Measurements from ENCODE around the gene PHAF1.

Gene PHAF1

GRCh38 chr16:67104845-67105244 lies 4.9 kb upstream of the PHAF1 start:
- Histone ChIP-seq H3K36me3 (ENCODE audit: control insufficient read depth, insufficient read depth, low read length) (peaks cover 33% of the 10 kb centered on the region), H3K4me3 (ENCODE audit: extremely low read depth, insufficient read depth, low read length, poor library complexity, severe bottlenecking) (no peak overlapping the region), H3K4me1 (ENCODE audit: control insufficient read depth, insufficient read depth, low read length, poor library complexity, severe bottlenecking) (peaks cover 7% of the 10 kb centered on the region), H3K9me3 (ENCODE audit: control insufficient read depth, low read length) (no peaks in the 10 kb centered on the region), H3K27ac (ENCODE audit: low read depth, low read length, severe bottlenecking) (no peak overlapping the region)
- WGBS, 2 experiments (ENCODE audit: insufficient coverage in 2 of 2), result 97 to 100% methylated on average over 3 of the region's 6 CpGs

DNA sequence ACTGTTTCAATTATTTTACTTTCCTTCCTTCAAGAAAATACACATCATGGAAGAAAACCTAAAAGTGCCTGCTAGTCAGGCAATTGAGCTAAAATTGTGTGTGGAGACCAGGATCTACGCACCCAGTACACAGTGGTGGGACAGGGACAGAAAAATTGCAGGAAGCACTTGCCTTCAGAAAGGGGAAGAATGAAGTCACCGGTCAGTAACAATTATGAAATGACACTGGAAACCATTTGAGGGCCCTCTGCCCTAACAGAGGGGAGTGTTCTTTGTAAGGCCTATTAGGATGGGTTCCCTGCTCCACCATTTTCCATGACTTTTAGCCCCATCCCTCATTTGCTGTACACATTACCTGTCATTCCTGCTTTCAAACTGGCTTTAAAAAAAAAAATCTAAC lies 4.5 kb upstream of the PHAF1 start:
- Histone ChIP-seq H3K9me3 (ENCODE audit: control insufficient read depth, low read length) (no peaks in the 10 kb centered on the region), H3K4me3 (ENCODE audit: extremely low read depth, insufficient read depth, low read length, poor library complexity, severe bottlenecking) (no peak overlapping the region), H3K4me1 (ENCODE audit: control insufficient read depth, insufficient read depth, low read length, poor library complexity, severe bottlenecking) (peaks cover 7% of the 10 kb centered on the region), H3K36me3 (ENCODE audit: control insufficient read depth, insufficient read depth, low read length) (peaks cover 31% of the 10 kb centered on the region), H3K27ac (ENCODE audit: low read depth, low read length, severe bottlenecking) (no peak overlapping the region)
- WGBS, 2 experiments (ENCODE audit: insufficient coverage in 2 of 2), result 96 to 100% methylated on average over 1 to 2 of the region's 2 CpGs

- WGBS, 2 experiments (ENCODE audit: insufficient coverage in 2 of 2), result 65 to 97% methylated on average over 2 to 3 of the region's 5 CpGs
- no peak overlapping the region for H3K27ac ChIP-seq (ENCODE audit: low read depth, low read length, severe bottlenecking)
These were observed 3.9 kb upstream of the PHAF1 start for GRCh38 chr16:67105881-67106280.

GRCh38 chr16:67108489-67108888 lies 1.3 kb upstream of the PHAF1 start:
- H3K36me3 ChIP-seq (ENCODE audit: control insufficient read depth, insufficient read depth, low read length), result peaks cover 17% of the 10 kb centered on the region
- no peak overlapping the region for H3K4me3 ChIP-seq (ENCODE audit: extremely low read depth, insufficient read depth, low read length, poor library complexity, severe bottlenecking)
- peaks cover 7% of the 10 kb centered on the region for H3K4me1 ChIP-seq (ENCODE audit: control insufficient read depth, insufficient read depth, low read length, poor library complexity, severe bottlenecking)
- no peaks in the 10 kb centered on the region for H3K9me3 ChIP-seq (ENCODE audit: control insufficient read depth, low read length)
- no peak overlapping the region for H3K27ac ChIP-seq (ENCODE audit: low read depth, low read length, severe bottlenecking)
- 96 to 97% methylated on average over 4 to 6 of the region's 6 CpGs for whole genome bisulfite sequencing, 2 experiments (ENCODE audit: insufficient coverage in 2 of 2)

More at GRCh38 chr16:67105881-67106280, 3.9 kb upstream of the PHAF1 start:
- Histone ChIP-seq H3K4me1 (ENCODE audit: control insufficient read depth, insufficient read depth, low read length, poor library complexity, severe bottlenecking) (peaks cover 7% of the 10 kb centered on the region), H3K4me3 (ENCODE audit: extremely low read depth, insufficient read depth, low read length, poor library complexity, severe bottlenecking) (no peak overlapping the region), H3K9me3 (ENCODE audit: control insufficient read depth, low read length) (no peaks in the 10 kb centered on the region), H3K36me3 (ENCODE audit: control insufficient read depth, insufficient read depth, low read length) (peaks cover 27% of the 10 kb centered on the region)

GRCh38 chr16:67108931-67109406 lies 772 bp upstream of the PHAF1 start:
- WGBS, 2 experiments (ENCODE audit: insufficient coverage in 2 of 2), result 86 to 88% methylated on average over 15 to 18 of the region's 18 CpGs
- peak overlapping the region; percentile 76 for H3K4me3 ChIP-seq (ENCODE audit: extremely low read depth, insufficient read depth, low read length, poor library complexity, severe bottlenecking)
- H3K36me3 ChIP-seq (ENCODE audit: control insufficient read depth, insufficient read depth, low read length), result peaks cover 18% of the 10 kb centered on the region
- no peaks in the 10 kb centered on the region for H3K9me3 ChIP-seq (ENCODE audit: control insufficient read depth, low read length)
- peak overlapping the region; percentile 82 for H3K27ac ChIP-seq (ENCODE audit: low read depth, low read length, severe bottlenecking)
- H3K4me1 ChIP-seq (ENCODE audit: control insufficient read depth, insufficient read depth, low read length, poor library complexity, severe bottlenecking), result peaks cover 9% of the 10 kb centered on the region

DNA sequence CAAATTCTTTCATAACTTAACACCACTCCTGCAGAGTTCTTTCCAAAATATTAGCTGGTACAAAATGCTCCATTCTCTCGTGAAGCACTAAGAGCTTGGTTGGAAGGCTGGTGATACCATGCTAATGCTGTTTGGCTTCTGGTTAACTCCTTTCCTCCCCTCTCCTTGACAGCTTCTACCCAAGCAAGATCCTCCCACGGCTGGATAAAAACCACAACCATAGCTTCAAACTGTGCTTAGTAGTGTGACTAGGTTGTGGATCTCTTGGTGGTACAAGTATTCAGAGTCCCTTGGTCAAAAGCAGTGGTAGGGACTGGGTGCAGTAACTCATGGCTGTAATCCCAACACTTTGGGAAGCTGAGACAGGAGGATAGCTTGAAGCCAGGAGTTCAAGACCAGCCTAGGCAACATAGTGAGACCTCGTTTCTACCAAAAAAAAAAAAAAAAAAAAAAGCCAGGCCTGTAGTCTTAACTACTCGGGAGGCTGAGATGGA lies 2.3 kb downstream of the PHAF1 start:
- H3K4me3 ChIP-seq (ENCODE audit: extremely low read depth, insufficient read depth, low read length, poor library complexity, severe bottlenecking), result no peak overlapping the region
- H3K36me3 ChIP-seq (ENCODE audit: control insufficient read depth, insufficient read depth, low read length), result peaks cover 26% of the 10 kb centered on the region
- peaks cover 19% of the 10 kb centered on the region for H3K4me1 ChIP-seq (ENCODE audit: control insufficient read depth, insufficient read depth, low read length, poor library complexity, severe bottlenecking)
- 83 to 100% methylated on average over 1 to 2 of the region's 4 CpGs for WGBS, 2 experiments (ENCODE audit: insufficient coverage in 2 of 2)
- H3K9me3 ChIP-seq (ENCODE audit: control insufficient read depth, low read length), result no peaks in the 10 kb centered on the region
- H3K27ac ChIP-seq (ENCODE audit: low read depth, low read length, severe bottlenecking), result no peak overlapping the region

- 96 to 100% methylated on average over 1 to 2 of the region's 4 CpGs for WGBS, 2 experiments (ENCODE audit: insufficient coverage in 2 of 2)
- H3K27ac ChIP-seq (ENCODE audit: low read depth, low read length, severe bottlenecking), result no peak overlapping the region
- no peak overlapping the region for H3K4me3 ChIP-seq (ENCODE audit: extremely low read depth, insufficient read depth, low read length, poor library complexity, severe bottlenecking)
- no peaks in the 10 kb centered on the region for H3K9me3 ChIP-seq (ENCODE audit: control insufficient read depth, low read length)
- peaks cover 19% of the 10 kb centered on the region for H3K4me1 ChIP-seq (ENCODE audit: control insufficient read depth, insufficient read depth, low read length, poor library complexity, severe bottlenecking)
- H3K36me3 ChIP-seq (ENCODE audit: control insufficient read depth, insufficient read depth, low read length), result peaks cover 26% of the 10 kb centered on the region
These were observed 3.1 kb downstream of the PHAF1 start for GRCh38 chr16:67112591-67113399.

- Histone ChIP-seq H3K27ac (ENCODE audit: low read depth, low read length, severe bottlenecking) (no peak overlapping the region), H3K36me3 (ENCODE audit: control insufficient read depth, insufficient read depth, low read length) (peaks cover 32% of the 10 kb centered on the region), H3K4me1 (ENCODE audit: control insufficient read depth, insufficient read depth, low read length, poor library complexity, severe bottlenecking) (peaks cover 12% of the 10 kb centered on the region), H3K4me3 (ENCODE audit: extremely low read depth, insufficient read depth, low read length, poor library complexity, severe bottlenecking) (no peak overlapping the region), H3K9me3 (ENCODE audit: control insufficient read depth, low read length) (no peaks in the 10 kb centered on the region)
- 94 to 100% methylated on average over 1 to 2 of the region's 2 CpGs for WGBS, 2 experiments (ENCODE audit: insufficient coverage in 2 of 2)
These were observed 5.1 kb downstream of the PHAF1 start for GRCh38 chr16:67114793-67115192.

- Histone ChIP-seq H3K9me3 (ENCODE audit: control insufficient read depth, low read length) (no peaks in the 10 kb centered on the region), H3K36me3 (ENCODE audit: control insufficient read depth, insufficient read depth, low read length) (peaks cover 39% of the 10 kb centered on the region), H3K4me3 (ENCODE audit: extremely low read depth, insufficient read depth, low read length, poor library complexity, severe bottlenecking) (no peak overlapping the region), H3K27ac (ENCODE audit: low read depth, low read length, severe bottlenecking) (peak overlapping the region; percentile 33), H3K4me1 (ENCODE audit: control insufficient read depth, insufficient read depth, low read length, poor library complexity, severe bottlenecking) (peaks cover 12% of the 10 kb centered on the region)
- WGBS, 2 experiments (ENCODE audit: insufficient coverage in 2 of 2), result 91 to 93% methylated on average over 5 to 7 of the region's 7 CpGs
These were observed 5.9 kb downstream of the PHAF1 start for GRCh38 chr16:67115639-67116038.

DNA sequence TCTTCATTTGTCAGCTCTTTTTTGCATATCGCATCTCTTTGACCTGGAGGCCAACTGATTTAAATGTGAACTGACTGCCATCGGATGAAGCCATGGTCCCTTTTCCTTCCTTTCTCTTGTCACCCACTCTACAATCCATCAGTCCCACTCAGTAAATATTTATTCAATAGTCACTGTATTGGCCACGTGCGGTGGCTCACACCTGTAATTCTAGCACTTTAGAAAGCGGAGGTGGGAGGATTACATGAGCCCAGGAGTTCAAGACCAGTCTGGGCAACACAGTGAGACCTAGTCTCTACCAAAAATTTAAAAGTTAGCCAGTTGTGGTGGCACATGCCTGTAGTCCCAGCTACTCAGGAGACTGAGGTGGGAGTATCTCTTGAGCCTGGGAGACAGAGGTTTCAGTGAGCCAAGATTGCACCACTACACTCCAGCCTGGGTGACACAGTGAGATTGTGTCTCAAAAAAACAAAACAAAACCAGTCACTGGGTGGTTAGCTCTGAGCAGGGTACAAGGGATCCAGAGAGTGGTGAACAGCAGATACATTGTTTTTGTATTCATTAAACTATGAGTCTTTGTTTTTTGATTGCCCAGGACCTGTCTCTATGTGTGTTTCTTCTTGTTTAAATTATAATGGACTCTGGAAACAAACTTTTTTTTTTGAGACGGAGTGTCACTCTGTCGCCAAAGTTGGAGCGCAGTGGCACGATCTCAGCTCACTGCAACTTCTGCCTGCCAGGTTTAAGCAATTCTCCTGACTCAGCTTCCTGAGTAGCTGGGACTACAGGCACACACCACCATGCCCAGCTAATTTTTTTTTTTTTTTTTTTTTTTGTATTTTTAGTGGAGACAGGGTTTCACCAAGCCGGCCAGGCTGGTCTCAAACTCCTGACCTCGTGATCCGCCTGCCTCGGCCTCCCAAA lies 6.9 kb downstream of the PHAF1 start:
- Histone ChIP-seq H3K9me3 (ENCODE audit: control insufficient read depth, low read length) (no peaks in the 10 kb centered on the region), H3K27ac (ENCODE audit: low read depth, low read length, severe bottlenecking) (no peak overlapping the region), H3K4me3 (ENCODE audit: extremely low read depth, insufficient read depth, low read length, poor library complexity, severe bottlenecking) (no peak overlapping the region), H3K4me1 (ENCODE audit: control insufficient read depth, insufficient read depth, low read length, poor library complexity, severe bottlenecking) (peaks cover 12% of the 10 kb centered on the region), H3K36me3 (ENCODE audit: control insufficient read depth, insufficient read depth, low read length) (peaks cover 49% of the 10 kb centered on the region)
- WGBS, 2 experiments (ENCODE audit: insufficient coverage in 2 of 2), result 88 to 92% methylated on average over 9 to 13 of the region's 13 CpGs
